Stimulated activated CD4-positive, alpha-beta T cell treated with anti-CD3 and anti-CD28 coated beads, Interleukin-4, amount 100 ng/mL, for 4 hours (primary cell): ENCODE data around the gene NTSR1.

Source experiments
- DNase-seq, 2 experiments: peaks; one replicate each; pipeline ENCODE4 v3.0.0-alpha.2; 2020

Gene NTSR1

GRCh38 chr20:62759981-62760431 is 51.4 kb downstream of the NTSR1 start:
- DNase-seq: no peak

DNA sequence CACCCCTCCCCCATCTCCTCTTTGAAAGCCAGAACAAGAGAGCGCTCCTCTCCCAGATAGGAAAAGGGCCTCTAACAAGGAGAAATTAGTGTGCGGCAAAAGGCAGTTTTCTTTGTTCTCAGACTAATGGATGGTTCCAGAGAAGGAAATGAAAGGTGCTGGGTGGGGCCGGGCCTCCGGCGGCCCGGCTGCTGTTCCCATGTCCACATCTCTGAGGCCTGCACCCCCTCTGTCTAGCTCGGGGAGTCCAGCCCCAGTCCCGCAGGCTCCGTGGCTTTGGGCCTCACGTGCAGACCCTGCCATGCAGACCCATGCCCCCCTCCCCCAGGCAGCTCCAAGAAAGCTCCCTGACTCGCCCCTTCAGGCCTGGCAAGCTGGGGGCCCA is 51.8 kb downstream of the NTSR1 start:
- DNase-seq: no peak

DNA sequence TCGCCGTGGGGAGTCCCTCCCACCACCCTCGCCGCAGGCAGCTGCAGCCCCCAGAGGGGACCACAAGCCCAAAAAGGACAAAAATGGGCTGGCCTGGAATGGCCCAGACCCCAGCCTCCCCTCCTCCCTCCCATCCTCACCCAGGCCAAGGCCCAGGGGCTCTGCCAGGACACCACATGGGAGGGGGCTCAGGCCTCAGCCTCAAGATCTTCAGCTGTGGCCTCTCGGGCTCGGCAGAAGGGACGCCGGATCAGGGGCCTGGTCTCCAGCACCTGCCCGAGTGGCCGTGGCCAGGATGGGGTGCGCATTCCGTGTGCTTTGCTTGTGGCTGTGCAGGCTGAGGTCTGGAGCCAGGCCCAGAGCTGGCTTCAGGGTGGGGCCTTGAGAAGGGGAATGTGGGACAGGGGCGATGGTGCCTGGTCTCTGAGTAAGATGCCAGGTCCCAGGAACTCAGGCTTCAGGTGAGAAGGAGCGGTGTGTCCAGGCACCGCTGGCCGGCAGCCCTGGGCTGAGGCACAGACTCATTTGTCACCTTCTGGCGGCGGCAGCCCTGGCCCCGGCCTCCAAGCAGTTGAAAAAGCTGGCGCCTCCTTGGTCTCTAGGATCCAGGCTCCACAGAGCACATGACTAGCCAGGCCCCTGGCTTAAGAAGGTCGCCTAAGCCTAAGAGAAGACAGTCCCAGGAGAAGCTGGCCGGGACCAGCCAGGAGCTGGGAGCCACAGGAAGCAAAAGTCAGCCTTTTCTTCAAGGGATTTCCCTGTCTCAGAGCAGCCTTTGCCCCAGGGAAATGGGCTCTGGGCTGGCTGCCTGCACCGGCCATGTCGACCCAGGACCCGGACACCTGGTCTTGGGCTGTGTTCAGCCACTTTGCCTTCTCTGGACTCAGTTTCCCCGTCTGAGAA is 52.5 kb downstream of the NTSR1 start:
- DNase-seq: no peak

DNA sequence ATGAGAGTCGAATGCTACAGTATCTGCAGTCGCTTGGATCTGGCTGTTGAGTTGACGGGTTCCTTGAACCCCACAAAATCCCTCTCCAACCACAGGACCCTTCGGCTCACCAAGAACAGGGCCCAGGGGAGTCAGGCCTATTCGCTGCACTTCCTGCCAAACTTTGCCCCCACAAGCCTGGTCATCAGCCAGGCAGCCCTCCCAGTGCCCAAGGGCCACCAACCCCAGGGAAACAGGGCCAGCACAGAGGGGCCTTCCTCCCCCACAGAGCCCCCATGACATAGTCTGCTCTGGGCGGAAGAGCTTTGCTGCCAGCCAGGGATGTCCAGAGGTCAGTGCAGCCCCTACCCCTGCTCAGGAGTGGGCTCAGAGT is 53.1 kb downstream of the NTSR1 start:
- DNase-seq: no peak

DNA sequence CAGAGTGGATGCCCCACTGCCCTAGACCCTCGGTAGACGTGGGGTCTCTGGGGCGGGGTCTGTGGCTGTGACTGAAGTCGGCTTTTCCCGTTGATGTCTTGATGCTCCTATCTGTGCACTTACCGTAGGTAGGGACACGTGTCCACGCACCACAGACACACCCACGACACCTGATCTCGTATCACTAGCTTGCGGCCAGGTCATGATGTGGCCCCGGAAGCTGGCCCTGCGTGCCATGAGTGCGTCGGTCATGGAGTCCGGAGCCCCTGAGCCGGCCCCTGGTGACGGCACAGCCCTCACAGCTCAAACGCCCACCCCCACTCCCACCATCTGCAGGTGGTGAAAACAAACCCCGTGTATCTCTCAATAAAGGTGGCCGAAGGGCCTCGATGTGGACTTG is 53.7 kb downstream of the NTSR1 start:
- DNase-seq: no peak

DNA sequence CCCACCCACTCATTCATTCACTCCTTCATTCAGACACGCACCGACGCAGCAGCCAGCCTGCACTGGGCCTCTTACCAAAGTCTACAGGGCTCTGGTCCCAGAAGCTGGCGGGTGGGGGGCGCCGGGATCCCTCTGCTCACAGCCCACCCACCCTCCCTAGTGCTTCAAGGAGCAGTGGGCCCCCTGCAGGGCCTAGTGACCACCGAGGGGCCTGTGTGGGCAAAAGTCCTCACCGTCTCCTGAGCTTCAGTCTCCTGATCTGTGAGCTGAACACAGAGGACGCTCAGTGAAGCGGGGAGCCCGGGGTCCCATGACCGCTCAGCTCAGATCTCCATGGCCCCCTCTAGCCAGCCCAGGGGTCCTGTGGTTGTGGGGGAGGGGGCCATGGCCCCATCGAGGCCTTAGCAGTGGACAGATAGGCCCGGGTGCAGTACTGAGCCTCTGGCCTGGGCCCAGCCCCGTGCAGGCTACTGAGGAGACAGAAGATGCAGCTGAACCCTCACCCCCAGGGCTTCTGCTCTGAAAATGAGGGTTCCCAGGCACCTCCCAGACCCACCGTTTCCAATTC is 54.2 kb downstream of the NTSR1 start:
- DNase-seq: no peak

DNA sequence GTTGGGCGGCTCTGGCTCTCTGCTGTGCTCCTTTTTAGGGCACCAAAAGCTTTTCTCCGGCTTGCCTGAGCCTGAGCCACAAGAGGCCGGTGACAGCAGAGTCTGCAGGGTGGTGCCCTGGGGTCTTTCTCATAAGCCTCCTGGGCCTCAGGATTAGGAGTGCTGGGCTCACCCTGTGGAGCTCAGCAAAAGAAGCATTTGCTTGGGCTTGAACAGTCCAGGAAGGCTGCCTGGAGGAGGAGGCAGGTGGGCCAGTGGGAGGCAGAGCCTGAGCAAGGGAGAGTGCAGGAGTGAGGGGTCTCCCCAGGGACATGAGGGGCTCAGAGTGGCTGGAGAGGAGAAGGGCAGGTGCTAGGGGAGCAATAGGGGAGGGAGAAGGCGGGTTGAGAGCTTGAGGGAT is 54.8 kb downstream of the NTSR1 start:
- no peak for DNase-seq

DNA sequence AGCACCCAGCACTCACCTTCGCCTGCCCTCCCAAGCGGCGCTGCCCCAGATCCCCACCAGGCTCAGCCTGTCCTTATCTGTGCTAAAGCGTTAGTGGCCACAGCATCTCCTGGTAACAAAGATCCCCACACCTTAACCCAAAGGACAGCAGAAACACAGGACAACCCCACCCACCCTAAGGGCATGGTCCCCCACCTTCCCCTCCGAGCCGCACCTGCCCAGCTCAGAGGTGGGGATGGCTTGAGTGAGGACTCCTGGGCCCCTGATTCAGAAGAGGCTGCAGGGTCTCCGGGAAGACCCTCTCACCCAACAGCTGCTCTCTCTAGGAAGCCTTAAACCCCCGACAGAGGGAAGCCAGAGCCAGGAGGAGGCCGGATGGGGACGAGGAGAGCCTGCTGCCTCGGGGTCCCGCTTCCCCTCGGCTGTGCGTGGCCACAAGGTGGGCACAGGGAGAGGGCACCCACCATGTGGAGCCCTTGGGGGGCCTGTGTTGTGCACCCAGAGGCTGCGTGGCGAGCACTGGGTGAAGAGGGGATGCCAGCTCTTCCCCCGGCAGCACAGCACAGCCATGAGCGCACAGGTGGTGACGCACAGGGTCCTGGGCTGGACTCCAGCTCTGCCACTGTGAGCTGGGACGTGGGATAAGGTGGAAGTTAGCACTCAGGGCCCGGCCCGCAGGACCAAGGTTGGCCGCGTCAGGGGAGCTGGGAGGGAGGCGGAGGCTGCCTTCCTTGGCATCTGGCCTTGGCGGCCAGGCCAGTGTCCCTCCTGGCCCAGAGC is 55.7 kb downstream of the NTSR1 start:
- no peak for DNase-seq

DNA sequence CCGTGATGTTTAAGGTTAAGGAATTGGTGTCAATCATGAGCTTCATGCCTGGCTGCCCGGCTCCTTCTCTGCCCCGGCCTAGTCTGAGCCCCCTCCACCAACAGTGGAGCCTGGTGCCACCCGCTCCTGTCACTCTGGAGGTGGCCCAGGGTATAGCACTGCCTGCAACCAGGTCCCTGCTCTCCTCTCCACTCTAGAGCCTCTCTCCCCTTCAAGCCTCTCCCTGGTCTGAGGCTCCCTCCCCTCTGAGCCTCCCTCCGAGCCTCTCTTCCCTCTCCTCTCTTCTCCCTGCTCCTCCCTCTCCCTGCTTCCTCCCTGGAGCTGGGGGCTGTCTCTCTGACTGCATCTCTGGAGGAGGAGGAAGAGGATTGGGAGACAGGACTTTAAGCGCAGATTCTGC is 56.4 kb downstream of the NTSR1 start:
- DNase-seq: no peak

- DNase-seq: no peak
These were observed 56.9 kb downstream of the NTSR1 start for GRCh38 chr20:62765432-62766070.

DNA sequence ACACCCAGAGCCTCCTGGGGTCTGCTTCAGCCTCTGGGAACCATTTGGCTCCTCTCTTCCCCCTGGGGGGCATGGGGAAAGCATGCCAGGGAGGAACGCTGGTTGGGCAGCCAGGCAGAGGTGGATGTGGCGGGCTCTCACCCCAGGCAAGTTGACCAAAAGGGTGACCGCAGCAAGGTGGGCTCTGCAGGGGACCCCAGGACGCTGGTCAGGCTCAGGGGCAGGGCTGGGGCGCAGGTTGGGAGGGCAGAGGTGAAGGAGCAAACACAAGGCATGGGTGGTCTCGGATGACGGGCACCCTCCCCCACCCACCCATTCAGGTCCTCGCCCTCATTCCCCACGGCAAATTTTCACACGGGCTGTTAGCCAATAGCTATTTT is 57.4 kb downstream of the NTSR1 start:
- DNase-seq: no peak

GRCh38 chr20:62766716-62767115 is 58.1 kb downstream of the NTSR1 start:
- no peak for DNase-seq

DNA sequence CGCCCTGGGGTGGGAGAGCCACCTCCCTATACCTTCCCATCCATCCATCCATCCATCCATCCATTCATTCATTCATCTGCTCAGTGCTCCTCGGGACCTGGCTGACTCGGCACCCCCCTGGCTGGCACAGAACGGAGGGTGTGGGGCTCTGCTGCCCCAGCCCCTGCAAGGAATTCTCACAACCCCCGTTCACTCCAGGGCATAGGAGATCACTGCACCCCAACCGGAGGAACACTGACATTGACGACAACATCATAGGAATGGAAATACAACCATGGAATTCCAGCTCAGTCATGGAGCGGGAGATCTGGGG is 59.6 kb downstream of the NTSR1 start:
- DNase-seq: no peak

GRCh38 chr20:62768551-62769287 is 60.1 kb downstream of the NTSR1 start:
- DNase-seq: no peak

- DNase-seq: no peak
These were observed 60.9 kb downstream of the NTSR1 start for GRCh38 chr20:62769346-62770071.

GRCh38 chr20:62770111-62770910 is 61.7 kb downstream of the NTSR1 start:
- no peak for DNase-seq

- no peak for DNase-seq
These were observed 62.3 kb downstream of the NTSR1 start for GRCh38 chr20:62770916-62771315.

- DNase-seq: no peak
These were observed 62.9 kb downstream of the NTSR1 start for GRCh38 chr20:62771396-62772102.

DNA sequence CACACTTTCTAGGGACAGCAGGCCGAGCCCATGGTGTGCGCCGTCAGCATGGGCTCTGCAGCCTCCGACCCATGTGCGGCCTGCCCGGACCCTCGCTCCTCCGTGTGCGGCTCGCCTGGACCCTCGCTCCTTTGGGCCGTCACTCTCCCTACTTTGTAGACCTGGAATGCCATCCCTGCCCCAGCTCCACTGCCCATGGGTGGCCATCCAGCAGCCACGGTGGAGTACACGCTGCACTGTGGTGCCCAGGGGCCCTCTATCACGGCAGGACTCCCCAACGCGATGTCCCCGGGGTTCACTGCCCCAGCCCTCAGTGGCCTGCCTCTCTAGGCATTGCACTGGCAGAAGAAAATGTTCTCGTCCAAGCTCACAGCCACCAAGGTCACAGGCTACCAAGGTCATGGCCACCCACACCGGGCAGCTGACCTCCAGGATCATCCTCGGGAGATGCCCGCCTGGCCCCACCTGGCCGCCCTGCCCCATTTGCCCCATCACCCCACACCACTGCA is 63.5 kb downstream of the NTSR1 start:
- DNase-seq: no peak

- DNase-seq: no peak
These were observed 64.0 kb downstream of the NTSR1 start for GRCh38 chr20:62772619-62772989.
